Activated CD8-positive, alpha-beta memory T cell treated with anti-CD3 and anti-CD28 coated beads, Interleukin-2, amount 10 ng/mL, durations not matched to agents 7 days and 5 days (primary cell): ENCODE results near the gene VGLL1. TPM values are rescaled to one million over a fixed set of nuclear protein-coding genes. Genes with fewer than 3 reads are reported as not detected.

ENCODE experiments used
- ATAC-seq: fragments of 150-1000 bp; cut with Tn5 transposase; one replicate; pipeline ENCODE4 v1.10.0; 2021; ENCODE audit warnings: moderate library complexity
- CTCF ChIA-PET: fragments of 350-600 bp; sonication (Branson Sonifier 250); formaldehyde crosslinking; loops from one replicate; lab custom pipeline; 2021; ENCODE audit warnings: antibody characterized with exemption; lab: Charles Lee
- DNase-seq: peaks from one replicate; pipeline ENCODE4 v3.0.0-alpha.2; 2020
- H3K27ac Mint-ChIP-seq: one replicate; pipeline ENCODE4 v1.8.0; 2021; ENCODE audit warnings: mild to moderate bottlenecking, mixed read lengths
- H3K27me3 Mint-ChIP-seq: one replicate; pipeline ENCODE4 v1.8.0; 2021; ENCODE audit warnings: mixed read lengths
- H3K36me3 Mint-ChIP-seq: one replicate; pipeline ENCODE4 v1.8.0; 2021; ENCODE audit warnings: mild to moderate bottlenecking, mixed read lengths
- H3K4me1 Mint-ChIP-seq: one replicate; pipeline ENCODE4 v1.8.0; 2021; ENCODE audit warnings: mixed read lengths
- H3K4me3 Mint-ChIP-seq: one replicate; pipeline ENCODE4 v1.8.0; 2021; ENCODE audit warnings: mild to moderate bottlenecking, moderate library complexity, mixed read lengths
- H3K9me3 Mint-ChIP-seq: one replicate; pipeline ENCODE4 v1.8.0; 2022; ENCODE audit warnings: low read depth, mixed read lengths
- total RNA-seq, 2 experiments: library from RNA; stranded (reverse); gene quantifications; one replicate each; pipeline ENCODE4 v1.2.3, GENCODE V29; 2021

VGLL1 gene
- total RNA-seq, 2 experiments from 2014 or later: not detected

- ATAC-seq (no peak), DNase-seq (no peak)
- Mint-ChIP-seq H3K27me3 (no peaks in the 10 kb centered on the region), H3K4me3 (no peak overlapping the region), H3K36me3 (peaks cover 4% of the 10 kb centered on the region), H3K9me3 (no peaks in the 10 kb centered on the region), H3K27ac (peak overlapping the region; percentile 15), H3K4me1 (peaks cover 44% of the 10 kb centered on the region)
- CTCF ChIA-PET: interaction anchor here (0.7 kb wide), 1 partner anchor 115 kb away, joined by 3 read pairs; no protein-coding TSS in a partner anchor
These were observed 48.3 kb downstream of the VGLL1 start for GRCh38 chrX:136580316-136580715.

DNA sequence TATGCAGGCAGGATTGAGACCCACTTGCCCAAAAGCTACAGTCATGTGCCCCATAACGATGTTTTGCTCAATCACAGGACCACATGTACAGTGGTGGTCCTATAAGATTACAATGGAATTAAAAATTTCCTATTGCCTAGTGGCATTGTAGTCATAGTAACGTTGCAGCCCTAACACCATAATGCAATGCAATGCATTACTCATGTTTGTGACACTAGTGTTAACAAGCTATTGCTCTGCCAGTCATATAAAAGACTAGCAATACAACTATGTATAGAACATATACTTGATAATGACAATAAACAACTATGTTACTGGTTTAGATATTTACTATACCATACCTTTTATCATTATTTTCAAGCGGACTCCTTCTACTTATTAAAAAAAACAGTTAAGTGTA is 50.6 kb downstream of the VGLL1 start:
- H3K27ac Mint-ChIP-seq: no peak overlapping the region
- H3K4me3 Mint-ChIP-seq: no peak overlapping the region
- H3K9me3 Mint-ChIP-seq: no peaks in the 10 kb centered on the region
- H3K4me1 Mint-ChIP-seq: peaks cover 56% of the 10 kb centered on the region
- no peak for ATAC-seq
- CTCF ChIA-PET: interaction anchor here (0.7 to 2.3 kb wide), 2 partner anchors 15 to 85 kb away, joined by 3 to 7 read pairs; partner anchors contain the start of gene HTATSF1
- no peaks in the 10 kb centered on the region for H3K27me3 Mint-ChIP-seq
- peaks cover 4% of the 10 kb centered on the region for H3K36me3 Mint-ChIP-seq
- no peak for DNase-seq

DNA sequence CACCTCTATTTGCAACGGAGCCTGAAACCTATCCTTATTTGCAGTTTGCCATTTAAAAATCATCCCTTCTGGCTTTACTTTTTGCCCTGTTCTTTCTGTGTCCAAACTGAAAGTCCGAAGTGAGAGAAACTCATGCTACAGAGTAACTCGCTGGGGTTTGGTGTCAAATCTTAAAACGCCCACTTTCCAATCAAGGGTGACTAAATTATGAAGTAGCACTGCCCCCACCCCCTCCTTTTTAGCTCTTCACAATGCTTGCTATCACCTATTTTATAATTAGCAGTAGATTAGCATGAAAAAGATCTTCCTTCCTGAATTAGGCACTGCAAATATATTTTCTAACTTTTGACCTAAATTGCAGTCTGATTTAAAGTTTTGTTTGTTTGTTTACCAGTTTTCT is 52.5 kb downstream of the VGLL1 start:
- Mint-ChIP-seq H3K27ac (peak overlapping the region; percentile 90), H3K4me1 (peaks cover 58% of the 10 kb centered on the region), H3K27me3 (no peaks in the 10 kb centered on the region), H3K9me3 (no peaks in the 10 kb centered on the region), H3K4me3 (peak overlapping the region; percentile 51), H3K36me3 (peaks cover 4% of the 10 kb centered on the region)
- CTCF ChIA-PET: interaction anchor here (1.1 to 1.2 kb wide), 2 partner anchors 20 to 22 kb away, joined by 3 read pairs; no protein-coding TSS in a partner anchor
- ATAC-seq: no peak
- DNase-seq: peak; percentile 56

GRCh38 chrX:136585262-136585661 is 53.2 kb downstream of the VGLL1 start:
- Mint-ChIP-seq H3K36me3 (peaks cover 4% of the 10 kb centered on the region), H3K9me3 (no peaks in the 10 kb centered on the region), H3K27me3 (no peaks in the 10 kb centered on the region), H3K4me3 (peak overlapping the region; percentile 51), H3K4me1 (peaks cover 64% of the 10 kb centered on the region), H3K27ac (peak overlapping the region; percentile 90)
- no peak for DNase-seq
- CTCF ChIA-PET: no interaction called here
- ATAC-seq: no peak

DNA sequence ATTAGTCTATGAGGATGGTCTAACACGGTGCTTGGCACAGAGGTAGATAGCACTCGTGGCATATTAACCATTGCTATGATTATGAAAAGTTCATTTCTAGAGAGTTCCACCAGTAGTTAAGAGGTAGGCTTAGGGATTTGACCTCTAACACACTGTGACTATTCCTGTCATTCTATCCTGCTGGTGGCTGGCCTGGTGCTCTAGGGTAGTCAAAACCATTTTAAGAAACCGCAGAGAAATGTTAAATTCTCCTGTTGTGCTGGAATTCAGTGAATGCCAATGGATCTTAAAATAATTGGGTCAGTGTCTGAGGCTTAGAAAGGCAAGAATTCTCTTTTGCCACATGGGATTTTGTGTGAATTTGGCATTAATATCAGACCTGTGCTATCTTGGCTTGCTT is 53.9 kb downstream of the VGLL1 start:
- CTCF ChIA-PET: interaction anchor here (1.4 kb wide), 1 partner anchor 15 kb away, joined by 3 read pairs; no protein-coding TSS in a partner anchor
- peaks cover 4% of the 10 kb centered on the region for H3K36me3 Mint-ChIP-seq
- peaks cover 61% of the 10 kb centered on the region for H3K4me1 Mint-ChIP-seq
- H3K27ac Mint-ChIP-seq: peak overlapping the region; percentile 90
- H3K4me3 Mint-ChIP-seq: peak overlapping the region; percentile 51
- H3K9me3 Mint-ChIP-seq: no peaks in the 10 kb centered on the region
- H3K27me3 Mint-ChIP-seq: no peaks in the 10 kb centered on the region
- ATAC-seq (no peak), DNase-seq (no peak)

GRCh38 chrX:136586386-136586785 is 54.4 kb downstream of the VGLL1 start:
- Mint-ChIP-seq H3K27ac (peak overlapping the region; percentile 90), H3K9me3 (no peaks in the 10 kb centered on the region), H3K4me3 (no peak overlapping the region), H3K4me1 (peaks cover 61% of the 10 kb centered on the region), H3K27me3 (no peaks in the 10 kb centered on the region), H3K36me3 (peaks cover 4% of the 10 kb centered on the region)
- DNase-seq: peak; percentile 54
- ATAC-seq: peak; percentile 66
- CTCF ChIA-PET: interaction anchor here (1.4 kb wide), 1 partner anchor 15 kb away, joined by 3 read pairs; no protein-coding TSS in a partner anchor

DNA sequence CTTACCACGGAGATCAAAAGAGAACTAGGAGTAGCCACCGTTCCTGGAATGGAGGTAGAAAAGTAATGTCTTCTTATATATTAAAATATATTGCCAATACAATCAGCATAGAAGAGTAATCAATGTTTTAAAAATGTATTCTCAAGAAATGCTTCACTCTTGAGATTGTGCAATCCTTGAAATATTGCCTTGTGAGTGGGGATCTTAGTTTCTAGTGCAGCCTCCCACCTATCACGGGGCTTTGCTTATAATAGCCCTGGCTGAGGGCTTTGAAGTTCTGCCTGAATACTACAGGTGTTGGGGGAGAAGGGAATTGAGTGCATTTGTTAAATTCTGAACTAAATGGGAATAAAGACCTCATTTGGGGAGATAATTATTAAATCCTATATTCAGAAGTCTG is 55.5 kb downstream of the VGLL1 start:
- Mint-ChIP-seq H3K27me3 (no peaks in the 10 kb centered on the region), H3K4me1 (peaks cover 61% of the 10 kb centered on the region), H3K4me3 (peak overlapping the region; percentile 38), H3K9me3 (no peaks in the 10 kb centered on the region), H3K36me3 (peaks cover 4% of the 10 kb centered on the region), H3K27ac (peak overlapping the region; percentile 90)
- CTCF ChIA-PET: no interaction called here
- DNase-seq (no peak), ATAC-seq (no peak)

- Mint-ChIP-seq H3K9me3 (no peaks in the 10 kb centered on the region), H3K4me1 (peaks cover 61% of the 10 kb centered on the region), H3K36me3 (peaks cover 4% of the 10 kb centered on the region), H3K27ac (peak overlapping the region; percentile 90), H3K4me3 (peak overlapping the region; percentile 38), H3K27me3 (no peaks in the 10 kb centered on the region)
- DNase-seq (no peak), ATAC-seq (peak; percentile 44)
- CTCF ChIA-PET: interaction anchor here (1.3 kb wide), 1 partner anchor 10 kb away, joined by 3 read pairs; no protein-coding TSS in a partner anchor
These were observed 56.0 kb downstream of the VGLL1 start for GRCh38 chrX:136588036-136588435.

- ATAC-seq: no peak
- H3K27me3 Mint-ChIP-seq: no peaks in the 10 kb centered on the region
- H3K9me3 Mint-ChIP-seq: no peaks in the 10 kb centered on the region
- no peaks in the 10 kb centered on the region for H3K36me3 Mint-ChIP-seq
- CTCF ChIA-PET: interaction anchor here (0.9 to 1.3 kb wide), 3 partner anchors 12 to 105 kb away, joined by 3 read pairs; no protein-coding TSS in a partner anchor
- DNase-seq: no peak
- H3K4me1 Mint-ChIP-seq: peaks cover 50% of the 10 kb centered on the region
- no peak overlapping the region for H3K27ac Mint-ChIP-seq
- H3K4me3 Mint-ChIP-seq: no peak overlapping the region
These were observed 58.0 kb downstream of the VGLL1 start for GRCh38 chrX:136589966-136590365.

- DNase-seq (no peak), ATAC-seq (no peak)
- no peaks in the 10 kb centered on the region for H3K9me3 Mint-ChIP-seq
- no peaks in the 10 kb centered on the region for H3K27me3 Mint-ChIP-seq
- H3K4me3 Mint-ChIP-seq: no peak overlapping the region
- CTCF ChIA-PET: no interaction called here
- H3K27ac Mint-ChIP-seq: no peak overlapping the region
- H3K4me1 Mint-ChIP-seq: peaks cover 23% of the 10 kb centered on the region
- peaks cover 2% of the 10 kb centered on the region for H3K36me3 Mint-ChIP-seq
These were observed 65.3 kb downstream of the VGLL1 start for GRCh38 chrX:136597356-136597755.

DNA sequence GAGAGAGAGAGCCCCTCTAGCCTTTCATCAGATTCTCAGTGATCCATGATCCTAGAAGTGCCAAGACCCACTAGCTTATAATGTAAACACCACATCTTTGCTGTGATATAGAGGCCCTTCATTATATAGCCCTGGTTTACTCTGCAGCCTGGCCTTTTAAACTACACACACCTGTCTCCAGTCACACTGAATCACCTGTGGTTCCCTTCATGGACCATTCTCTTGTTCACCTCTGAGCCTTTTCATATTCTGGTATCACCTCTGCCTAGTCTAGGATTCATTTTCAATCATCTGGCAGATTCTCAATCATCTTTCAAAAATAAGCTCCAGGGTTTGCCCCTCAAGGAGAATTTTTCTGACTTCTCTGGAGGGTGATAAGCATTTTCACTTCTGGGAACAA is 65.9 kb downstream of the VGLL1 start:
- DNase-seq (no peak), ATAC-seq (no peak)
- Mint-ChIP-seq H3K4me1 (peaks cover 23% of the 10 kb centered on the region), H3K9me3 (no peaks in the 10 kb centered on the region), H3K4me3 (no peak overlapping the region), H3K36me3 (peaks cover 2% of the 10 kb centered on the region), H3K27ac (no peak overlapping the region), H3K27me3 (no peaks in the 10 kb centered on the region)
- CTCF ChIA-PET: interaction anchor here (1.1 kb wide), 1 partner anchor 19 kb away, joined by 3 read pairs; no protein-coding TSS in a partner anchor

DNA sequence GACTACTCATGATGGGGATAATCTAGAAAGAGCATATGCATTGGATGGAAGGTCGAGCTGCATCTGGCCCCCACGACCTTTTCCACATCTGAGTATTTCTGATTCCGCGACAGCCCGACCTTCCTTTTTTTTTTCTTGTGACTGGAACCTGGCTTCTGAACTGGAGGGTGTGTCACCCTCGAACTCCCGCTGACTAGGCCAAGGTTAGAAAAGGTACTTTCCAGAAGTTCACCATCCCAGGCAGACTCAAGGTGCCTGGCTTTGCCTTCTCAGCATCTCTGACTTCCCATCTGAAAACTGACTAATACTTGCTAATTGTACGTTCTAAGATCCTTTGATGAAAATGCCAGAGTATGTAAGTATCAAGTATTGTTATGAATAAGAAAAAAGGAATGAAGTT is 66.6 kb downstream of the VGLL1 start:
- Mint-ChIP-seq H3K9me3 (no peaks in the 10 kb centered on the region), H3K4me3 (no peak overlapping the region), H3K36me3 (peaks cover 2% of the 10 kb centered on the region), H3K4me1 (peaks cover 23% of the 10 kb centered on the region), H3K27me3 (no peaks in the 10 kb centered on the region), H3K27ac (no peak overlapping the region)
- DNase-seq (no peak), ATAC-seq (no peak)
- CTCF ChIA-PET: interaction anchor here (1.1 kb wide), 1 partner anchor 19 kb away, joined by 3 read pairs; no protein-coding TSS in a partner anchor

GRCh38 chrX:136600059-136600458 is 68.0 kb downstream of the VGLL1 start:
- Mint-ChIP-seq H3K27me3 (no peaks in the 10 kb centered on the region), H3K4me3 (no peak overlapping the region), H3K36me3 (peaks cover 2% of the 10 kb centered on the region), H3K27ac (no peak overlapping the region), H3K9me3 (no peaks in the 10 kb centered on the region), H3K4me1 (peaks cover 23% of the 10 kb centered on the region)
- DNase-seq (no peak), ATAC-seq (no peak)
- CTCF ChIA-PET: interaction anchor here (0.6 kb wide), 1 partner anchor 508 kb away, joined by 3 read pairs; no protein-coding TSS in a partner anchor
